Parathyroid adenoma (tissue), 2 donors: ENCODE data around the gene MND1.

ENCODE experiments used
- H2AFZ ChIP-seq: fragments of 300-600 bp; sonication (generic); one replicate; pipeline ENCODE4 v1.7.0; 2017; ENCODE audit warnings: antibody characterized with exemption, mild to moderate bottlenecking
- H3K27ac ChIP-seq: fragments of 300-600 bp; sonication (generic); one replicate; pipeline ENCODE4 v1.7.0; 2017
- H3K27me3 ChIP-seq: fragments of 300-600 bp; sonication (generic); one replicate; pipeline ENCODE4 v1.7.0; 2017; ENCODE audit warnings: low read length; ENCODE audit not compliant: control insufficient read depth, insufficient read depth
- H3K36me3 ChIP-seq: fragments of 300-600 bp; sonication (generic); one replicate; pipeline ENCODE4 v1.7.0; 2017; ENCODE audit warnings: low read length; ENCODE audit not compliant: control insufficient read depth, insufficient read depth
- H3K4me1 ChIP-seq: fragments of 300-600 bp; sonication (generic); one replicate; pipeline ENCODE4 v1.7.0; 2017; ENCODE audit warnings: control low read depth
- H3K4me2 ChIP-seq: fragments of 300-600 bp; sonication (generic); one replicate; pipeline ENCODE4 v1.7.0; 2017; ENCODE audit warnings: low read length
- H3K4me3 ChIP-seq: fragments of 300-600 bp; sonication (generic); one replicate; pipeline ENCODE4 v1.7.0; 2017; ENCODE audit warnings: low read depth, low read length
- H3K79me2 ChIP-seq: fragments of 300-600 bp; sonication (generic); one replicate; pipeline ENCODE4 v1.7.0; 2017; ENCODE audit warnings: control low read depth
- H3K9ac ChIP-seq: fragments of 300-600 bp; sonication (generic); one replicate; pipeline ENCODE4 v1.7.0; 2017; ENCODE audit warnings: mild to moderate bottlenecking
- H3K9me3 ChIP-seq: fragments of 300-600 bp; sonication (generic); one replicate; pipeline ENCODE4 v1.7.0; 2017; ENCODE audit warnings: low read length; ENCODE audit not compliant: control insufficient read depth
- TF ChIP-seq, protein P1 (sequence below): fragments of 300-600 bp; sonication (generic); IDR thresholded peaks from one replicate; pipeline ENCODE4 v1.7.0; 2017; ENCODE audit warnings: antibody characterized with exemption, mild to moderate bottlenecking
- donor health status: primary hyperparathyroidism.

The MND1 gene

DNA sequence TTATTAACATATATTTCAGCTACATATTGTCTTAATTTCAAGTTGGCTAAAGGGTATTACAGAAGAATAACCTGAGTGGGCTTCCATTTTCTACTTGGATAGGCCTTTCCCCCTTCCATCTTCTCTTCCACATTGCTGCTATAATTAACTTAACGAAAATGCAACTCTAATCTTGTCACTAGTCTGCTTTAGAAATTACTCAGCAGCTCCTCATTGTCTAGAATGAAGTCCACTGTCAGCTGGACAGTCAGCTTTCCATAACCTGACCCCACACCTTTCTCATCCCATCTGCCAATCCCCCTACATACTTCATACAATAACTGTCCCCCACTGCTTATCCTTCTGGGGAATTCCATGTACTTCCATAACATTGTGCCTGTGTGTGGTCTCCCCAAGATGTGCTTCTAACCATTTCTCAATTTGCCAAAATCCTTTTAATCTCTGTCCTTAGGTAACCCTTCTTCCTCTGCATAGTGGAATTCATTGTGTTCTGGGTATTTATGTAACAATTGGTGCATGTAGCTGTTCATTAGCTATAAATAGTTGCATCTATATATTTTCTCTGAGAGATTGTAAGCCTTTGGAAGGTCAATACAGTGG, 4.8 kb downstream of the MND1 start:
- Histone ChIP-seq H3K4me1 (no peaks in the 10 kb centered on the region), H3K79me2 (no peaks in the 10 kb centered on the region), H3K27ac (no peak overlapping the region)

DNA sequence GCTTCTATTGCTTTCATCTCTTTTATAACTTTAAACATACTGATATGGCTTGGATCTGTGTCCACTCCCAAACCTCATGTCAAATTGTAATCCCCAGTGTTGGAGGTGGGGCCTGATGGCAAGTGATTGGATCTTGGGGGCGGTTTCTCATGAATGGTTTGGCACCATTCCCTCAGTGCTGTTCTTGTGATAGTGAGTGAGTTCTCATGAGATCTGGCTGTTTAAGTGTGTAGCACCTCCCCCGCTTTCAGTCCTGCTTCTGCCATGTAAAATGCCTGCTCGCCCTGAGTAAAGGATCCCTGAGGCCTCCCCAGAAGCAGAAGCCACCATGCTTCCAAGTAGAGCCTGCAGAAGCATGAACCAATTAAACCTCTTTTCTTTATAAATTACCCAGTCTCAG, 17.7 kb downstream of the MND1 start:
- Histone ChIP-seq H3K27me3 (no peaks in the 10 kb centered on the region), H3K27ac (no peak overlapping the region), H3K79me2 (no peaks in the 10 kb centered on the region), H3K36me3 (no peaks in the 10 kb centered on the region), H2AFZ (no peak overlapping the region), H3K9me3 (no peaks in the 10 kb centered on the region), H3K4me2 (no peak overlapping the region), H3K9ac (no peak overlapping the region), H3K4me1 (no peaks in the 10 kb centered on the region), H3K4me3 (no peak overlapping the region)
- TF ChIP-seq, protein P1, sequence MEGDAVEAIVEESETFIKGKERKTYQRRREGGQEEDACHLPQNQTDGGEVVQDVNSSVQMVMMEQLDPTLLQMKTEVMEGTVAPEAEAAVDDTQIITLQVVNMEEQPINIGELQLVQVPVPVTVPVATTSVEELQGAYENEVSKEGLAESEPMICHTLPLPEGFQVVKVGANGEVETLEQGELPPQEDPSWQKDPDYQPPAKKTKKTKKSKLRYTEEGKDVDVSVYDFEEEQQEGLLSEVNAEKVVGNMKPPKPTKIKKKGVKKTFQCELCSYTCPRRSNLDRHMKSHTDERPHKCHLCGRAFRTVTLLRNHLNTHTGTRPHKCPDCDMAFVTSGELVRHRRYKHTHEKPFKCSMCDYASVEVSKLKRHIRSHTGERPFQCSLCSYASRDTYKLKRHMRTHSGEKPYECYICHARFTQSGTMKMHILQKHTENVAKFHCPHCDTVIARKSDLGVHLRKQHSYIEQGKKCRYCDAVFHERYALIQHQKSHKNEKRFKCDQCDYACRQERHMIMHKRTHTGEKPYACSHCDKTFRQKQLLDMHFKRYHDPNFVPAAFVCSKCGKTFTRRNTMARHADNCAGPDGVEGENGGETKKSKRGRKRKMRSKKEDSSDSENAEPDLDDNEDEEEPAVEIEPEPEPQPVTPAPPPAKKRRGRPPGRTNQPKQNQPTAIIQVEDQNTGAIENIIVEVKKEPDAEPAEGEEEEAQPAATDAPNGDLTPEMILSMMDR, result no peak

More for the DNA sequence above, 4.8 kb downstream of the MND1 start:
- Histone ChIP-seq H3K27me3 (no peaks in the 10 kb centered on the region), H3K4me3 (no peak overlapping the region), H2AFZ (no peak overlapping the region), H3K36me3 (no peaks in the 10 kb centered on the region), H3K4me2 (no peak overlapping the region), H3K9me3 (no peaks in the 10 kb centered on the region), H3K9ac (no peak overlapping the region)
- TF ChIP-seq, protein P1, result no peak

DNA sequence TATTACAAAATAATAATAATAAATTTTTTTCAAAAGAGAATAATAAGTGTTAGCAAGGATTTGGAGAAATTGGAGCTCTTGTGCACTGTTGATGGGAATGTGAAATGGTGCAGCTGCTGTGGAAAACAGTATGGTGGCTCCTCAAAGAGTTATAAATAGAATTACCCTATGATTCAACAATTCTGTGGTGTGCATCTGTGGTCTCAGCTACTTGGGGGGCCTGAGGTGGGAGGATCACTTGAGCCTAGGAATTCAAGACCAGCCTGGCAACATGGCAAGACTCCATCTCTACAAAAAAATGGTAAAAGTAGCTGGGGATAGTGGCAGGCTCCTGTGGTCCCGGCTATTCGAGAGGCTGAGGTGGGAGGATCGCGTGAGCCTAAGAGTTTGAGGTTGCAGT, 19.6 kb downstream of the MND1 start:
- Histone ChIP-seq H3K36me3 (no peaks in the 10 kb centered on the region), H3K9ac (no peak overlapping the region)

DNA sequence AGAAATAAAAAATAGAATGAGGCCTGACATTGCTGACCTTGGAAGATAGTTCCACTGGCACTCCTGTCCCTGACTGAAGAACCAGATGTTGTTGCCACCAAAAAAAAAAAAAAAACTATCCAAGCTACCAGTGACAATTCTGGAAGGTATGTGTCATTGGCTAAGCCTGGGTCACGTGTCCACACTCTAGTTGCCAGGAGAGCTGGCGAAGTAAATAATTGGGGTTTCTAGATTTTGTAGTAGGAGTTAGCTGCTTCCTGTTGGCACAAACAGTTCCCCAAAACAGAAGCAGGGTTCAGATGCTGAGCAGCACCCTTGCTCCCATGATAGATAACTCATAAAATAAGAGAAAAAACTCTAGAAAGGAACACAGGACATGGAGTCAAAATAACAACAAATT, 20.5 kb downstream of the MND1 start:
- no peaks in the 10 kb centered on the region for H3K36me3 ChIP-seq

More for the DNA sequence above, 19.6 kb downstream of the MND1 start:
- Histone ChIP-seq H3K27me3 (no peaks in the 10 kb centered on the region), H3K4me2 (no peak overlapping the region), H3K4me3 (no peak overlapping the region), H2AFZ (no peak overlapping the region), H3K9me3 (no peaks in the 10 kb centered on the region), H3K79me2 (no peaks in the 10 kb centered on the region), H3K27ac (no peak overlapping the region), H3K4me1 (no peaks in the 10 kb centered on the region)
- TF ChIP-seq, protein P1, result no peak

More for the DNA sequence above, 20.5 kb downstream of the MND1 start:
- no peak overlapping the region for H3K9ac ChIP-seq
- H3K4me2 ChIP-seq, result no peak overlapping the region
- H3K27me3 ChIP-seq, result no peaks in the 10 kb centered on the region
- H3K27ac ChIP-seq, result no peak overlapping the region
- no peak overlapping the region for H3K4me3 ChIP-seq
- H2AFZ ChIP-seq, result no peak overlapping the region
- no peaks in the 10 kb centered on the region for H3K4me1 ChIP-seq
- H3K79me2 ChIP-seq, result no peaks in the 10 kb centered on the region
- no peaks in the 10 kb centered on the region for H3K9me3 ChIP-seq
- TF ChIP-seq, protein P1, result no peak
